Measurements from ENCODE around the gene BOD1L1.

BOD1L1 gene

GRCh38 chr4:13535708-13536361 is 91.7 kb downstream of the BOD1L1 start:
- DNase-seq (ENCODE audit: insufficient read length, low spot score) (no peak), FAIRE-seq (no peak)
- TF ChIP-seq, protein P1, sequence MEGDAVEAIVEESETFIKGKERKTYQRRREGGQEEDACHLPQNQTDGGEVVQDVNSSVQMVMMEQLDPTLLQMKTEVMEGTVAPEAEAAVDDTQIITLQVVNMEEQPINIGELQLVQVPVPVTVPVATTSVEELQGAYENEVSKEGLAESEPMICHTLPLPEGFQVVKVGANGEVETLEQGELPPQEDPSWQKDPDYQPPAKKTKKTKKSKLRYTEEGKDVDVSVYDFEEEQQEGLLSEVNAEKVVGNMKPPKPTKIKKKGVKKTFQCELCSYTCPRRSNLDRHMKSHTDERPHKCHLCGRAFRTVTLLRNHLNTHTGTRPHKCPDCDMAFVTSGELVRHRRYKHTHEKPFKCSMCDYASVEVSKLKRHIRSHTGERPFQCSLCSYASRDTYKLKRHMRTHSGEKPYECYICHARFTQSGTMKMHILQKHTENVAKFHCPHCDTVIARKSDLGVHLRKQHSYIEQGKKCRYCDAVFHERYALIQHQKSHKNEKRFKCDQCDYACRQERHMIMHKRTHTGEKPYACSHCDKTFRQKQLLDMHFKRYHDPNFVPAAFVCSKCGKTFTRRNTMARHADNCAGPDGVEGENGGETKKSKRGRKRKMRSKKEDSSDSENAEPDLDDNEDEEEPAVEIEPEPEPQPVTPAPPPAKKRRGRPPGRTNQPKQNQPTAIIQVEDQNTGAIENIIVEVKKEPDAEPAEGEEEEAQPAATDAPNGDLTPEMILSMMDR (IDR thresholded peaks at IDR 0.05; ENCODE audit: insufficient read depth, missing control alignments) = no peak

DNA sequence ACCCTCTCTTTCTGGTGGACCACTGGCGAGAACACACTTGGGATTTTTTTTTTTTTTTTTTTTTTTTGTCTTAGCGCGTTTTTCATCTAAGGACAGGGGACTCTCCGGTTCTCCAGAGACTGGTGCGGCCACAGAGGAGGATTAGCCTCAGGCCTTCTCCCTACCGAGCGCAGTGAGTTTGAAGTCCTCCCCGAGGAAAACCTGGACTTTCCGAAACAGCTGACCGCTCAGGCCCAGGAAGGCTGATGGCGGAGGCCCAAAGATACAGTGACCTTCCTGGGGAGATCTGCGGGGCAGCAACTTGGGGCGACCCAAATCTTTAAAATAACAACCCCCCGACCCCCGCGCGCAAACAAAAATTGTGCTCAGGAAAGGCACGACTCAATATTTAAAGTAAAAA is 92.4 kb downstream of the BOD1L1 start:
- no peak for DNase-seq (ENCODE audit: insufficient read length, low spot score)
- TF ChIP-seq, protein P1 (IDR thresholded peaks at IDR 0.05; ENCODE audit: insufficient read depth, missing control alignments) = no peak
- FAIRE-seq = no peak

GRCh38 chr4:13534344-13535063 is 93.0 kb downstream of the BOD1L1 start:
- FAIRE-seq = no peak
- TF ChIP-seq, protein P1 (IDR thresholded peaks at IDR 0.05; ENCODE audit: insufficient read depth, missing control alignments) = no peak
- no peak for DNase-seq (ENCODE audit: insufficient read length, low spot score)

GRCh38 chr4:13533670-13534343 is 93.7 kb downstream of the BOD1L1 start:
- TF ChIP-seq, protein P1 (IDR thresholded peaks at IDR 0.05; ENCODE audit: insufficient read depth, missing control alignments) = no peak
- FAIRE-seq (no peak), DNase-seq (ENCODE audit: insufficient read length, low spot score) (no peak)

- DNase-seq (ENCODE audit: insufficient read length, low spot score) (no peak), FAIRE-seq (no peak)
Measured at GRCh38 chr4:13531625-13531998, 95.9 kb downstream of the BOD1L1 start.

DNA sequence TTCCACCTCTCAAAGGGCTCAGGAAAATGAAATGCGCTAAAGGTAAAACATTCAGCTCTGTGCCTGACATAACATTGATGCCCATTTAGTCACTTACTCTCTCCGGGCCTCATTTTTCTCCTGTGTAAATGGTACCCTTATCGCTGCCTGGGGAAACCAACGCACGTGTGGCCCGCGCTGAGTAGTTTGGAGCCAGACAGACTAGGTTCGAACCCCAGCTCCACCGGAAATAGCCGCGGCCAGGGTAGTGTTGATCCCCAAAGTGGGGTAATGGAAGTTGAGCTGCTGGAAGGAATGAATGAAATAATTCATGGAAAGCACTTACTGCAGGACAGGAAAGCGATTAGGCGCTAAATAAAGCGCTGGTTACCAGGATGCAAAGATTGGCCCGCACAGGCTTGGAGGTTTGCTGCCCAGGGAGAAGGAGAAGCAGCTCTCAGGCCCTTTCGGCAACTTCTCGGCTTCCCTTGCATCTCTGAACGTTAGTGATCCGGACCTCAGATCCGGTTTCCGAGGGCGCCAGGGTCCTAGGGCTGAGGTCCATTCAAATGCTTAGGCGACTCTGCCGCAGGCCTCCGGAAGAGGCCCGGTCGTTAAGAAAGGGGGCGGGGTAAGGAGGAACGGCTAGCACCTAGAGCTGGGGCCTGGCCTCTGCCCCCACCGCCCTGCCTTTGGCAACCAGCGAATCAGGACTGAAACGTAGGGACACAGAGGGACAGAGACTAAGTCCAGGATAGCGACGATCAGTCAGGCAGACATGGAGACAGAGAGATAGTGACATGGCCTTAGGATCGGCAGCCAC is 96.5 kb downstream of the BOD1L1 start:
- no peak for FAIRE-seq

More at GRCh38 chr4:13531625-13531998, 95.9 kb downstream of the BOD1L1 start:
- TF ChIP-seq, protein P1 (IDR thresholded peaks at IDR 0.05; ENCODE audit: insufficient read depth, missing control alignments) = no peak

More for the DNA sequence above, 96.5 kb downstream of the BOD1L1 start:
- TF ChIP-seq, protein P1 (IDR thresholded peaks at IDR 0.05; ENCODE audit: insufficient read depth, missing control alignments) = no peak
- no peak for DNase-seq (ENCODE audit: insufficient read length, low spot score)

Data from D721Med (cell line).